GM21723 (cell line): ENCODE results near the gene OGG1.

Experiments
- ATAC-seq: cut with Tn5 transposase; IDR thresholded peaks from one replicate; pipeline ENCODE4 v1.9.1; 2021; ENCODE audit warnings: mild to moderate bottlenecking, moderate library complexity; ENCODE audit not compliant: unreplicated experiment

OGG1 gene

DNA sequence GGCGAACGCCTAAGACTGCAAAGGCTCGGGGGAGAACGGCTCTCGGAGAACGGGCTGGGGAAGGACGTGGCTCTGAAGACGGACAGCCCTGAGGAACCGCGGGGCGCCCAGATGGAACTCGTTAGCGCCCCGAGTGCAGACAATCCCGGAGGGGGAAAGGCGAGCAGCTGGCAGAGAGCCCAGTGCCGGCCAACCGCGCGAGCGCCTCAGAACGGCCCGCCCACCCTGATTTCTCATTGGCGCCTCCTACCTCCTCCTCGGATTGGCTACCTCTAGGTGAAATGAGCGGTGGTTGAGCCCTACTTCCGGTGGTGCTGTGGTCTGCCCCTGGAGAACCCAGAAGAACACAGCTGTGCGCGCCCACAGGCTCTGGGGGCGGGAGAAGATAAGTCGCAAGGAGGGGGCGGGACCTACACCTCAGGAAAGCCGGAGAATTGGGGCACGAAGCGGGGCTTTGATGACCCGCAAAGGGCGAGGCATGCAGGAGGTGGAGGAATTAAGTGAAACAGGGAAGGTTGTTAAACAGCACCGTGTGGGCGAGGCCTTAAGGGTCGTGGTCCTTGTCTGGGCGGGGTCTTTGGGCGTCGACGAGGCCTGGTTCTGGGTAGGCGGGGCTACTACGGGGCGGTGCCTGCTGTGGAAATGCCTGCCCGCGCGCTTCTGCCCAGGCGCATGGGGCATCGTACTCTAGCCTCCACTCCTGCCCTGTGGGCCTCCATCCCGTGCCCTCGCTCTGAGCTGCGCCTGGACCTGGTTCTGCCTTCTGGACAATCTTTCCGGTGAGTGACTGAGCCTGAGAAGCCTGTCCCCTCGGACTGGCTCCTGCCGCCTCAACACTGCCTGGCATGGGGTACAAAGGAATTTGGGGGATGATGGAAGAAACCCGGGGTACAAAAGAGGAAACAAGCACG, at the start of gene OGG1:
OGG1 (plus strand) TSS at position 308 of the 911 bp plus-strand sequence; CDS start at position 643, 335 bp downstream.
- ATAC-seq: peak; percentile 94

DNA sequence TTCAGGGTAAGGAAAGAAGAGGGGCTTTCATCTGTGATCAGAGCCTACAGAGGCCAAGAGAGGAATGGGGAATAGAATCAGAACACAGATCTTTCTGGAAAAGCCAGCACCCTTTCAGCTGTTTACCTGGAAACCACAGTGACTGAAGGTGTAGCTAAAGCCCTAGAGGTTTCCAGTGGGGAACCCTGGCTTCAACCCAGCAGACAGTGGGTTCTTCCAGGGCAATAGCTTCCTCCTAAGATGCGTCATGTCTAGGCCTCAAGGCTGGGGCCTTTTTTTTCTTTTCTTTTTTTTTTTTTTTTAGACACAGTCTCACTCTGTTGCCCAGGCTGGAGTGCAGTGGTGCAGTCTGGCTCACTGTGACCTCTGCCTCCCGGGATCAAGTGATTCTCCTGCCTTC, 49.2 kb upstream of the OGG1 start:
- ATAC-seq: no peak

DNA sequence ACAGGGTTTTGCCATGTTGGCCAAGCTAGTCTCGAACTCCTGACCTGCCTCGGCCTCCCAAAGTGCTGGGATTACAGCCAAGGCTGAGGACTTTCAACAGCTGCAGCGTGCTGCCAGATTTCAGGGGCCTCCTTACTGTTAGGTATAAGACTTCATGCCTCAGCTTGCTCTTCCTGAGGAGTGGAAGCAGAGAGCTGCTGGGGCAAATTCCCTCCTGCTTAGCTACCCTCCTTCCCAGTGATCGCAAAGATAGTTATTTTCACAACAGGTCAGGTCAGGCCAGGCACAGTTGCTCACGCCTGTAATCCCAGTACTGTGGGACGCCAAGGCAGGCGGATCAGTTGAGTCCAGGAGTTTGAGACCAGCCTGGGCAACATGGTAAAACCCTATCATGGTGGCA, 48.7 kb upstream of the OGG1 start:
- no peak for ATAC-seq

DNA sequence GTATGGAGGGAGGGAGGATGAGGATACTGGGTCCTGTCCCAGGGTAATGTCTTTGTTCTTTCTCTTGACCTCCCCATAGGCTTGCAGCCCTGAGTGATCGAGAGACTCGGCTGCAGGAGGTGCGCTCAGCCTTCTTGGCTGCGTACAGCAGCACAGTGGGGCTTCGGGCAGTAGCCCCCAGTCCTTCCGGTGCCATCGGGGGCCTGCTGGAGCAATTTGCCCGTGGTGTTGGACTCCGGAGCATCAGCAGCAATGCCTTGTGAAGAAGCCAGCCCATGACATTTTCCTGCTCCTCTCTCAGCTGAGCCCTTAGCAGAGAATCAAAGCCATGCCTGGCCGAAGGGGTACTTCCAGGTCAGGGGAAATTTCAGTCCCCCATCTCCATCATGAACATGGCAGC, 48.0 kb upstream of the OGG1 start:
- no peak for ATAC-seq

DNA sequence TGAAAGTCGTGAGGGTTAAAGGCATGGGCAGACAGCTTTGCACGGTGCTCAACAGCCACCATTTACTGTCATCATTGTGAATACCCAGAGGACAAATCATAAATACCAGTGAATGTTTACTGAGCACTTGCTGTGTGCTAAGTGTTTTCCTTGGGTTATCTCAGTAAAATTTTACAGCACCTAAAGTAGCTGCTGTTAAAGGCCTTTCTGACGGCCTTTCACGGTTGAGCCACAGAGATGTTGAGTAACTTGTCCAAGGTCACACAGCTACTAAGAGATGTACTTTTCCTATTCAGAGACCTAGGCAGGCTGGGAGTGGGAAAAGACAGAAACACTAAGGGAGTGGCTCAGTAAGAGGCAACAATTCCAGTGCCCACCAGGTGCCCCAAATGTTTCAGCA, 46.5 kb upstream of the OGG1 start:
- ATAC-seq: no peak

DNA sequence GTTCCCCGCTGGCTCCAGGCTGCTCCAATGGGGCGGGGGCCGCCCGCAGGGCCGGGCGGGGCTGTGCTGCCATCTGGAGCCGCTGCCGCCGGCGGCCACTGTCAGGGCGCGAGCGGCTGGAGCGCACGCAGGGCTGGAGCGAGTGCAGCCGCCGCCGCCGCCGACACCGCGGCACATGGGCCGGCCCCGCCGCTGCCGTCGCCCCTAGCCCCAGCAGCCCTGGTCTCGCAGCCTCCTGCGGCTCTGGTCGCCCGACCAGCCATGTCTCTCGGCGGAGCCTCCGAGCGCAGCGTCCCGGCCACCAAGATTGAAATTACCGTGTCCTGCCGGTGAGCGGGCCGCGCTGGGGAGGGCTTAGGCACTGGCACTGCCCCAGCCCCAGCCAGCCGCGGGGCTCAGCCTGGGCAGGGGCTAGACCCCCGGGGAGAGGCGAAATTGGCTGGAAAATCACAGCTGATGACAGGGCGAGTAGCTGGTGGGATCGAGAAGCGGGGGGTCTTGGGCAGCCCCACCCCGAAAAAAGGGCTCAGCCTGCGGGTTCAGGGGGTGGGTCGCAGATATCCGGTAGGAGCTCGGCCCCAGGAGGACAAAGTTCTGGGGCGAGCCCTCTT, 45.9 kb upstream of the OGG1 start, which contains the start of gene CPNE9:
CPNE9 (plus strand) TSS at position 98 of the 611 bp plus-strand sequence; CDS start at position 262, 164 bp downstream.
- ATAC-seq: no peak

DNA sequence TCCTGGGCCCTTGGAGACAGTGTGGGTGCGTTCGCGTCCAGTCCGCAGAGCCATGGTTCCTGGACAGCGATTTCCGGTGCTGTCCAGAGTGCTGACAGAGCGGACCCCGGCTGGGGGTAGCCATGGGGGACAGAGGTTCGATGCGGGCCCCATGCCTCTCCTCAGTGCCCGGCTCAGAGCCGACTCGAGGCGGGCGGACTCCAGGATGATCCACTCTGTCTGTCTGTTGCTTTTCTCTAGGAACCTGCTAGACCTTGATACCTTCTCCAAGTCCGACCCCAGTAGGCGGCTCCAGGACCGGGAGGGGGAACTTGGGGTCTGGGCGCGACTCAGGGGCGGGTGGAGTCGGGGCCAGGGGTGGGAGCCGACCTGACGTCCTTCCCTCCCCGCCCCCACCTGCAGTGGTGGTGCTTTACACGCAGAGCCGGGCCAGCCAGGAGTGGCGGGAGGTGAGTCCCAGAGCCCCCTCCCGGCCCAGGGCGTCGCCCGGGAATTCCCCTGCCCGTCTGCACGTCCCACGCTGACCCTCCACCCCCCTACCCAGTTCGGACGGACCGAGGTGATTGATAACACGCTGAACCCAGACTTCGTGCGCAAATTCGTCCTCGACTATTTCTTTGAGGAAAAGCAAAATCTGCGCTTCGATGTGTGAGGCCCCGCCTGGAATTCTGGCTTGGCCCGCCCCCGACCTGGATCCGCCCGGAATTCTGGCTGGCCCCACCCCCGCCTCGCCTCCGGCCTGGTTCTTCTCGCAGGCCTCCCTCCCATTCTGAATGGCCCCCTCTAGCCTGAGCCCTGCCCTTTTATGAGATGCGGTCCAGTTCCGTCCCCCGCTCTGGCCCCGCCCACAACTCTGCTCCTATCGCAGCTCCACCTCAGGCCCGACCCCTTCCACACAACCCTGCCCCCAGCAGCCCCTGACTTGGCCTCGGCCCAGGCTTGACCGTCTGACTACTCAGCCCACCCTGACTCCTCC, 45.1 kb upstream of the OGG1 start:
- no peak for ATAC-seq

DNA sequence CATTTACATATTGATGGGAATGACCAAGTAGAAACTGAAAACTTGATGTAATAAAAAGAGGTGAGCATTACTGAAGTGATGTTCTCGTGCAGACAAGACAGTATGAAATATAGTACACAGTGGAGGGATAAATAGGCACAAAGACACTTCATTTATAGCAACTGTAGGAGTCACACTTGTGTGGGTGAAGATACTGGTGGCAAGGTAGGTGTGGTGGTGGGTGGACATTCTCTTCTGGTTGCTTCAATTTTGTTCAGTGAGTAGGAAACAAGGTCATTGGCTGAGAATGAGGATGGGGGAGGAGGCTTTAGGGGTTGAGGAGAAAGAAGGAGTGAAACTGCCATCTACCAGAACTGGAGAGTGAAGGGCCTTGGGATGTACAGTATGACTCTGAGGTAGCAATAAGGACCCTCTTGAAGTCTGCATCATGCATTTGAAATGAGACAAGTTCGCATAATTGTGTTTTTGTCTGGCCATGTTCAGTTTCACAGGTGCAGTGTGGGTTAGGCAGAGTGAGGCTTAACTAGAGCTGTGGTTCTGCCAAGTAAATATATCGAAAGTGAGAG, 39.5 kb upstream of the OGG1 start:
- no peak for ATAC-seq

DNA sequence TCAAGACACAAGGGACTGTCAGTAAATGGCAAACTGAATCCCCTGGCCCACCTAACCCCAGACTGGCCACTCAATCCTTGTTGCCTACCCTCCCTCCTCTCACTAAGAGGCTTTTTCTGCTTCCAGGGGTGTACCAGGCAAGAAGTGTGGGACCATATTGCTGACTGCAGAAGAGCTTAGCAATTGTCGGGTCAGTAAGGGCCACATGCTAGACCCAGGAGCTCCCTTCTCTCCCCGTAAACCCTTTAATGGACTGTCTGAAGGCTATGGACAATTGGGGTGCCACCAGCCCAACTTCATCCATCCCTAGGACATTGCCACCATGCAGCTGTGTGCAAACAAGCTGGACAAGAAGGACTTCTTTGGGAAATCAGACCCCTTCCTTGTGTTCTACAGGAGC, 37.3 kb upstream of the OGG1 start:
- no peak for ATAC-seq

DNA sequence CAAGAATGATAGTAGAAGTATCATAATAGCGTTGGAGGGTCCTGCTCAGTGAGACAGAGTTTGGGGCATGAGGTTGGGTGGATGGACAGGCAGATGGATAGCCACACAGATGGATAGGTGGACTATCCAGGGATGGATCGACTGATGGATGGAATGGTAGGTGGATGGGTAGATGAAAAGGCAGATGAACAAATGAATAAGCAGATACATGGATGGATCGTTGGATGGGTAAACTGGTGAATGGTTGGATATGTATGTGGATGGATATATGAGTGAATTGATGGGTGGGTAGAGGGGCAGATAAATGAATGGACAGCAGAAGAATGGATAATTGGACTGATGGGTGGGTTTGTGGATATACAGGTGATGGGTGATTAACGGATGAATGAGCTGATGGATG, 36.6 kb upstream of the OGG1 start:
- ATAC-seq: no peak

DNA sequence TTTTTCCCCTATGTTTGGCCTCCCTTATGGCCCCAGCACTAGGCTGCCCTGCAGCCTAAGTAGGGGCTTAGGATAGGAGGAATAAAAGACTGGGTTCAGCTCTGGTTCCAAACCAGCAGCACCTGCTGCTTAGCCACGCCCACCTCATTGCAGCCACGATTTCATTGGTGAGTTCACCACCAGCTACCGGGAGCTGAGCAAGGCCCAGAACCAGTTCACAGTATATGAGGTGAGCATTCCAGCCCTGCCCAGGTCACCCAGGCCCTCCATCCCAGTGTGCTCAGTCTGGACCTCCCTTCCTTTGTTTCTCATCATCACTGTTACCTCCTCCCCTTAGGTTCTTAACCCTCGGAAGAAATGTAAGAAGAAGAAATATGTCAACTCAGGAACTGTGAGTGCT, 34.6 kb upstream of the OGG1 start:
- ATAC-seq: no peak

DNA sequence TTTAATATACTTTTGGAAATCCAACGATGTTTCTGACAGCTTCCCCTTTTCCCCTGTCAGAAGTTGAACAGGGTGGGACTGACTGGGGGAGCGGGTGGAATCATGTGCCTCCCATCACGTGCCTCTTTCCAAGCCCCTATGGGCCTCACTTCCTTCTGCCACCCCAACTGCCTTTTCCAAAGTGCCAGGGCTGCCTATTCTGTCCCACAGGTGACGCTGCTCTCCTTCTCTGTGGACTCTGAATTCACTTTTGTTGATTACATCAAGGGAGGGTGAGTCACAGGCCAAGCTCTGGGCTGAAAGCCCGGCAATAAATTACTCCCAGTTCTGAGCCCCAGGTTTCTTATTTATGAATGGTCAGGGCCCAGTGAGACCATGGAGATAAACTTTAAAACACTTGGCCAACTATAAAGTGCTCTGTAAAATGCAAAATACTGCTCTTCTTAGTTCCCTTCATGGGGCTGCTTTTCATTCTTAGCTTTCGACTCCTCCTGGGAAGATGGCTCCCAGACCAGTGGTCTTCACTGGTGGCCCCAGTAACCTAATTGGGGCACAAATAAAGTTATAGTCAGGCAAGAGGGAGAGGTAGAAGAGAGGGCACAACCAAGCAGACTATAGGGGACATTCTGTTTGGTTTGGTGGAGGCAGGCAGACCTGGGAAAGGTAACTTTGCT, 33.9 kb upstream of the OGG1 start:
- ATAC-seq: no peak

DNA sequence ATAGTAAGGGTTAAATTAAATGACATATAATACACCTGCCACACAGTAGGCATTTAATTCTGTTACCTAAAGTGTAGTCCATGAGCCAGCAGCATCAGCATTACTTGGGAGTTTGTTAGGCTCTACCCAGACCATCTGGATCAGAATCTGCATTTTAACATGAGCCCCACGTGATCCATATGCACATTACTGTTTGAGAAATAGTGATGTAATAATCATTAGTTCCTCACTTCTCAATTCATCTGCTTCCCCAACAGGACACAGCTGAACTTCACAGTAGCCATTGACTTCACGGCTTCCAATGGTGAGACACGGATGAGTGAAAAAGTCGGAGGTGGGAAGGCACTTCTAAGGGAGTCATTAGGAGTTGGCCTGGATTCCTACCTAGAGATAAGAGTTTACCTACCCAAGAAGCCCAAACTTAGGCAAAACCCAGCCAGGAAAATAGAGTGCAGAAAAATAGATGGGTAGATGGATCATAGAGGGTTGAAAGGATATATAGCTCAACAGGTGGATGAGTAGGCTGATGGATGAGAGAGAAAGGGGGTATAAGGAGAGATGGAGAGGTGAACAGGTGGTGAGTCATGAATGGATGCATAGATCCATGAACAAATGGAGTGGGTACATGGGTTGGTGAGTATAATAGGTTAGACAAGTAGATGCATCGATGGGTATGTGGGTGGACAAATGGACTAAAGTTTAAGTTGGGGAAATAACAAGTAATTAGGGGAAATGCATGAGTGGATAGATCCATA, 32.8 kb upstream of the OGG1 start:
- no peak for ATAC-seq

DNA sequence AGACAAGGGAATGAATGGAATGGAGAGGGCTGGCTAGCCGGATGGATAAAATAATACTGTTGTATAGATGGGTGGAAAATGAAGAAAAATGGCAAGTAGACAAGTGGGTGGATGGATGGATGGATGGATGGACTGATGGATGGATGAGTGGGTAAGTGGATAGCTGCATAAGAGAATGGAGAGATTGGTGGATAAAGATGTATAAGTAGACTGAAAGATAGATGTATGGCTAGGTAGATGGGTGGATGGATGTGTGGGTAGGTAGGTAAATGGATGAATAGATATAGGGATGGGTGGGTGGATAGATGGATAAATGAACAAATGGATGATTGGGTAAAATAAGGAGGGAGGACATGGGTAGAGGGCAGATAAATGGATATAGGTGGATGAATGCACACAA, 32.2 kb upstream of the OGG1 start:
- ATAC-seq: no peak

DNA sequence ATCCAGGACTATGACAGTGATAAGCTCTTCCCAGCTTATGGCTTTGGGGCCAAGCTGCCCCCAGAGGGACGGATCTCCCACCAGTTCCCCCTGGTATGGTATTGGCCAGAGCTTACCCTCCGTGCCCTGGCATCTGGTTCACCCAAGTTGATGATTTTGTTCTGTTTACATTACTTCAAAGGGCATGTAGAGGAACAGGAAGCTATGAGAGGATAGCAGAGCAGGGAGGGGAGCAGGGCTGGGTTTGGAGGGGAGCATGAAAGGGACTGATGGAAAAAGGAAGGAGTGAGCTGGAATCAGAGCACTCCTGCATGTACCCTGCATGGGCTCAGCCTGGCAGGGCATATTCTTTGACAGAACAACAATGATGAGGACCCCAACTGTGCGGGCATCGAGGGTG, 31.6 kb upstream of the OGG1 start:
- ATAC-seq: no peak

DNA sequence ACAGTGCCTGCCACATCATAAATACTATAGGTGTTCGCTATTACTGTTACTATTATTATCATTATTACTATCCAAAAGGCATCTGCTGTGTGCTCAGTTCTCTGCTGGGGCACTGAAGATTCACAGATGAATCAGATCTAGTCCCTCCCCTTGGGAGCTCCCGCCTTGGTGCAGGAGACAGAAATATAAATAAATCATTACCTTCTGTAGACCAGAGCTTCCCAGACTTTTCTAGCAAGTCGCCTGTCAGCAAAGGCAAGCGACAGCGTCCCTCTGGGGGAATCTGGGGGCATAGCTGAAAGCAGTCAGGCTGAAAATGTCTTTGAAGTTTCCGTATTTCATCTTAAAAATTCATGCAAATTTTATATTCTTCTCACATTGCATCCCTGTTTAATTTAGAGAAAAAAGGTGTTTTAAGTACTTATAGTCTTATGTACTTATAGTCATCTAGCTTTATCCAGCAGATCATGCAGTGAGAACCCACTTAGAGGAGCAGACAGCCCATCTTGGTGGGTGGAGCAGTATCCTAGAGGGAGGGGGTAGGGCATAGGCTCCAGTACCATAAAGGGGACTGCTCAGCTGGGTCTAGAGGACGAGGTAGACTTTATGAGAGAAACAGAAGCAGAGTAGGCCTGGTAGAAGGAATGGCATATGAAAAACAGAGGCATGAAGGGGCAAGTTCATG, 28.6 kb upstream of the OGG1 start:
- ATAC-seq: no peak

DNA sequence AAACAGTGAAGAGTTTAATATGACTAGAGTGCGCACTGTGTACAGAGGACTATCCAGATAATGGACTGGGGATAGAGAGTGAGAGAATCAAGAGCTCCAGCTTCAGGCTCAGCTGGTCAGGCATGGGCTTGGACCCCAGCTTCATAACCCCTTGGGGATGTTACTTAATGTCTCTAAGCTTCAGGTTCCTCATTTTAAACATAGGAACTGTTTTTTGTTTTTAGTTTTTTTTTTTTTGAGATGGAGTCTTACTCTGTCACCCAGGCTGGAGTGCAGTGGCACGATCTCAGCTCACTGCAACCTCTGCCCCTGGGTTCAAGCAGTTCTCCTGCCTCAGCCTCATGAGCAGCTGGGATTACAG, 28.1 kb upstream of the OGG1 start:
- no peak for ATAC-seq

DNA sequence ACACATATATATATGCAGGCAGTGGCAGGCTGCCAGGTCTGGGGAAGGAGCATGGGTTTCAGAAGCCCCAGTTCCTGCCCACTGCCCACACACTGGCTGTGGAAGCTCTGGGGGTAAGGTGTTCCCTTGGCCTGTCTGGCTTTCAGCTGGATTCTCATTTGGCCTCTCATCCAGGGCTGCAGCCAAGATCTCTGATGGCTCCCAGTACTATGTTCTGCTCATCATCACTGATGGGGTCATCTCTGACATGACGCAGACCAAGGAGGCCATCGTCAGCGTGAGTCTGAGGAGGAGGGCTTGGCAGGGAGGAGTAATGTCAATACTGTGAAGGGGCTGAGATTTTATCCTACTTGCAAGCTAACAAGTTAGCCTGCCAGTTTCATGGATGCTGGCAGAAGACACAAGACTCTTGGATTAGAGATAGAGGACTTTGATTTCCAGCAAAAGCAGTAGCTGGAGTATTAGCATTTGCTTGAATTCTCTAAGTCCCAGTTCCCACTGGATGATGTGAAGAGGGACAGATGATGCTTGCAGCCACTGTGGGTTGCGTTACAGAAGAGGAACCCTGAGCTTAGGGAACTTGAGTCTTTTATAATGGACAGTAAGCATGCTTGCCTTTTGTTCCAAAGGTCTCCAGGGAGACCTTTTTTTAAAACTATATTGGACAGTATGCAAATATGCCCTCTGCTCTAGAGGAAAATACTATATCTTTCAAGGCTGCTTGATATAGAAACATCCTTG, 23.8 kb upstream of the OGG1 start:
- ATAC-seq: no peak
